ENCODE data around the gene CACNB4.
"Not testable (repeated sequence)": the region's sequence is repeated elsewhere in the genome, so short reads cannot be mapped to it uniquely, and the experiment has no call there.

Gene CACNB4

DNA sequence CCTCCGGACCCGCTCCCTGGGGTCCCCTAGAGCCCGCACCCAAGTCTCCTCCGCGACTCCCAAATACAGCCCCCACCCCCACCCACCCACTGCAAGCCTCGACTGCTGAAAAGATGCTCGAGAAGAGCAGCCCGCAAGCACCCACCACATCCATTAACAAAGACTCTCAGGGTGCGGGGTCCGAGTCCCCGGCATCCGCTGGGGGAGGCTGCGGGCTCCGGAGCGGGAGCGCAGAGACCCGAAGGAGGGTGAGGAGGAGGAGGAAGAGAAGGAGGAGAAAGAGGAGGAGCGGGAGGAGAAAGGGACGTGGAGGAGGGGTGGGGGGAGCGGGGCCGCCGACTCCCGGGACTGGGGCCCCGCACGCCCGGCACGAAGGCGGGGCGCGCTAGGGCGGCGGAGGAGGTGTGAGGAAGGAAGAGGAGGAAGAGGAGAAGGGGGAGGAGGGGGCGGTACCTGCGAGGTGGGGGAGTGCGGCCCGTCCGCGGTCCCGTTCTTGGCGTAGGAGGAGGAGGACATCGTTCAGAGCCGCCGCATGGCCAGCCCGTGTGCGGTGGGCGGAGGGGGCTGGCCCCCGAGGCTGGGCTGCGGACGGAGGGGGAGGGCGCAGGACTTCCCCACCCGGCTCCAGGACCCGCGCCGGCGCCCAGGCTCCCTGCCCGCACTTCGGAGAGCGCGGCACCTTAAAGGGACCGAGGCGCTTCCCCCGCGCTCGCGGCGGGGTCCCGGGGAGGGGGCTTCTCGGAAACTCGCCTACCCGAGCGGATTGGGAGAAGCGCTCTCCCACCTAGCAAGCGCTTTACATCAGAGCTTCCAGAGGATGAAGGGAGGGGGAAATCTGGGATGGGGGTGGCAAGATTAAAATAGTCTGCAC is at the start of gene CACNB4:
TSS of gene CACNB4 (minus strand) at position 549 of the 871 bp plus-strand sequence.
- H3K27me3 Mint-ChIP-seq: peaks cover 34% of the 10 kb centered on the region
- peaks cover 41% of the 10 kb centered on the region for H3K4me1 Mint-ChIP-seq (ENCODE audit: low read depth)
- peaks cover 13% of the 10 kb centered on the region for H3K36me3 Mint-ChIP-seq (ENCODE audit: low read depth)
- H3K27ac Mint-ChIP-seq: peak within 1 kb of the TSS; percentile 9
- peak within 1 kb of the TSS; percentile 93 for H3K4me3 Mint-ChIP-seq
- no peaks in the 10 kb centered on the region for H3K9me3 Mint-ChIP-seq
- intact Hi-C loops (cut with micrococcal nuclease): loop anchor here (5.0 kb wide), 1 partner anchor 51 kb away; no protein-coding TSS in a partner anchor

DNA sequence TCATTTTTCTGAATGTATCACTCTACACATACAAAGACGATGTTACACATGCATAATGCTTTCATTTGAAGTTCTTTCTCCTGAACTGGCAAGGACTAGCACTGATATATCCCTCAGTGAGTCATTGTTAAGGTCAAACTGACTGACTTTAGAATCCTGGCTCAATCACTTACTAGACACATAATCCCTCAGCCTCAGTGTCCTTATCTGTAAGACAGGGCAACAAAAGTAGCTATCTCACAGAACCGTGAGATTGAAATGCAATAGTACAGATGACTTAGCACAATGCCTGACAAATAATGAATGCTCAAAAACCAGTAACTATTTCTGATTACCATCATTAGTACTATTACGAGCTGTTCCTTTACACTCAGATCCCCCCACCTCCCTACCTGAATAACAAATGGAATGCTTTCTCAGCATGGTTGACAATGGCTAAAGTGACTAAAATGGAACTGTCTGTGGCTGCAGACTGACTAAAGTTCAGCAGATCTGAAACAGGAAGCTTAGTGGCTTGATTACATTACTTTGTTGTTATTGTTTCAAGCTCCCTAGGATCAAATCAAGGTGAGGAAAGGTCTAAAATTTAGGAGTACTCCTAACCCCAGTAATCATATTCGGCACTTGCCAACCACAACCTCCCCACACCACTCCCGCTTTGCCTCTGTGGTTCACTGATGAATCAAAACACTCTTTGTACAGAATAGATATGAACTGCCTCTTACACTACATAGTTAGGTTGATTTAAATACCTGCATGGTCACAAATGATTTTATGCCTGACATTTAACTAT is 35.8 kb upstream of the CACNB4 start:
- Mint-ChIP-seq H3K36me3 (ENCODE audit: low read depth) (peaks cover 42% of the 10 kb centered on the region), H3K27me3 (no peaks in the 10 kb centered on the region), H3K27ac (no peak overlapping the region), H3K4me3 (no peak overlapping the region), H3K9me3 (no peaks in the 10 kb centered on the region), H3K4me1 (ENCODE audit: low read depth) (peaks cover 5% of the 10 kb centered on the region)
- intact Hi-C loops (cut with micrococcal nuclease): no loop called here

DNA sequence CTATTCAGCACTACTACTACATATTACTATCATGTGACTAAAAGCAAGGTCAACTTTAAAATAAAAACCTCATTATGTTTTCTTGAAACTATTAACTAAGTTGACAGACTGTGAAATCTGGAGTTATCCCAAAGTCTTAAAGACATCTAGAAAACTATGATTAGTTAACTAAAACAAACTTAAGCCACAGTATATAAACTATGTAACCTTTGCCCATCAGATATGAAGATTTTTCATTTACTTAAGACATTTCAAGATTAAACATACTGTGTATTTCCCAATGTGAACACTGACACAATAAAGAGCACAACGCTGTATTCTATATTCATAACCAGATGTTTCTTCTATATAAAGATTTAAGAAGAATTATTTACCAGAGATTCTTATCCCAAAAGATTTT is 33.5 kb upstream of the CACNB4 start:
- Mint-ChIP-seq H3K4me3 (no peak overlapping the region), H3K27ac (no peak overlapping the region), H3K27me3 (no peaks in the 10 kb centered on the region), H3K36me3 (ENCODE audit: low read depth) (peaks cover 48% of the 10 kb centered on the region), H3K9me3 (no peaks in the 10 kb centered on the region), H3K4me1 (ENCODE audit: low read depth) (peaks cover 5% of the 10 kb centered on the region)
- intact Hi-C loops (cut with micrococcal nuclease): no loop called here

DNA sequence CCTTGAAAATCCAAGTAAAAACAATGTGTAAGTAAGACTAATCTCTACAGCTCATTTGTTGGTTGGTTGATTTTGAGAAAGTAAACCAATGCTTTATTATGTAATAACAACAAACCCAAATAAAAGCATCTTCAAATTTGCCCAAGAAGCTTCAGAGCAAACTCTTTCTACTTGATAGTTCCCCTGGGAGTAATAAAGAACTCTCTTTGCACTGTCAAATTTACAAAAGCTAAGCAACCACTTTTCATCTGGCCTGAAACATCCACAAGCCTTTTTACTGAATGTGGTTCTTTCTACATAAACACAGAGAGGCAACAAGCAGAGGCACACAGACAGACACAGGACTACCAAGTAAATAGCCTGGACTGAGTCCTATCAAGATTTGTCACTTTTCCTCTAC is 28.8 kb upstream of the CACNB4 start:
- Mint-ChIP-seq H3K4me3 (no peak overlapping the region), H3K9me3 (no peaks in the 10 kb centered on the region), H3K36me3 (ENCODE audit: low read depth) (peaks cover 76% of the 10 kb centered on the region), H3K27ac (no peak overlapping the region), H3K27me3 (no peaks in the 10 kb centered on the region), H3K4me1 (ENCODE audit: low read depth) (no peaks in the 10 kb centered on the region)
- intact Hi-C loops (cut with micrococcal nuclease): no loop called here

DNA sequence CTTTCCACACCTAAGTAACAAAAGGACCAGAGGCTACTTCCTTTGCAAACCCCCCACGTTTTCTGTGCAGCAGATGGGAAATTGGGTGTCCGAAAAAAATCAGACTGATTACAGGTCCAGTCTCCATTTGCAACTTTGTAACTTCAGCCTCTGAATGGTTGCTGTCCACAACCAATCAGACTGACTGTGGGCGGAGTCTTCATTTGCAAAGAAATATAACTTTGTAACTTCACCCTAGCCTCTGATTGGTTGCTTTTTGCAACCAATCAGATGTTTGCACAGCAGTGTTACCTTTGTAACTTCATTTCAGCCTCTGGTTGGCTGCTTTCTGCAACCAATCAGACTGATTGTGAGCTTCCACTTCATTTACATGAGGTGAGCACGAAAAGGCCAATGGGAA is 27.8 kb upstream of the CACNB4 start:
- Mint-ChIP-seq H3K36me3 (ENCODE audit: low read depth) (peaks cover 78% of the 10 kb centered on the region), H3K4me1 (ENCODE audit: low read depth) (no peaks in the 10 kb centered on the region), H3K27ac (no peak overlapping the region), H3K27me3 (no peaks in the 10 kb centered on the region), H3K4me3 (no peak overlapping the region), H3K9me3 (no peaks in the 10 kb centered on the region)
- intact Hi-C loops (cut with micrococcal nuclease): no loop called here

DNA sequence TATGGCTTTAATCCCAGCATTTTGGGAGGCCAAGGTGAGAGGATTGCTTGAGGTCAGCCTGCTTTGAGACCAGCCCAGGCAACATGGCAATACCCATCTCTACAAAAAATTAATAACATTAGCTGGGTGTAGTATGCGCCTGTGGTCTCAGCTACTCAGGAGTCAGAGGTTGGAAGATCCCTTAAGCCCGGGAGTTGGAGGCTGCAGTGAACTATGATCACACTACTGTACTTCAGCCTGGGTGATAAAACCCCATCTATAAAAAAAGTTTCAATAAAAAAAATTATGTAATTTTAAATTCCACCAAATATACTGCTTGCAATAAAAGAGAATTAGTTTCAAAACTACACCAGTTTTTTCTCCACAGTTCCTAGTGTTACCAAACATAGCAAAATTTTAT is 23.3 kb upstream of the CACNB4 start:
- no peak overlapping the region for H3K4me3 Mint-ChIP-seq
- H3K27ac Mint-ChIP-seq: no peak overlapping the region
- peaks cover 65% of the 10 kb centered on the region for H3K36me3 Mint-ChIP-seq (ENCODE audit: low read depth)
- H3K9me3 Mint-ChIP-seq: no peaks in the 10 kb centered on the region
- no peaks in the 10 kb centered on the region for H3K4me1 Mint-ChIP-seq (ENCODE audit: low read depth)
- intact Hi-C loops (cut with micrococcal nuclease): no loop called here
- H3K27me3 Mint-ChIP-seq: no peaks in the 10 kb centered on the region

DNA sequence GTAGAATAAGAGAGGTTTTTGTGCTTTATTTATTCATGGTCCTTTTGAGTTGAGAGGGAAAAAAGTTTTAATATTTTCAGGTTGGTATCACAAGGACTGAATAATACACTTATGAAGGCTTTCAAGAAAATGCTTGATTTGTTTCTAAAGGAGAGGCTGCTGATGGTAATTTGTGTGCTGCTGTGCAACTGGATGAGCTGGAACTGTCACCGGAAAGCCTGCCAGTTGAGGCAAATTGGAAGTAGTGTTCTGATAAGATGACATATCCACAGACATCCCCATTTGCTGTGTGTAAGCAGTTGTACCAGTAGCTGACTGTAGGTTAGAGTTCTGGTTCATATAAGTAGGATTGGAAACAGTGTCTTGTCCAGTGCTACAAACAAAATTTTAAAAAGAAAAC is 21.6 kb upstream of the CACNB4 start:
- intact Hi-C loops (cut with micrococcal nuclease): no loop called here

DNA sequence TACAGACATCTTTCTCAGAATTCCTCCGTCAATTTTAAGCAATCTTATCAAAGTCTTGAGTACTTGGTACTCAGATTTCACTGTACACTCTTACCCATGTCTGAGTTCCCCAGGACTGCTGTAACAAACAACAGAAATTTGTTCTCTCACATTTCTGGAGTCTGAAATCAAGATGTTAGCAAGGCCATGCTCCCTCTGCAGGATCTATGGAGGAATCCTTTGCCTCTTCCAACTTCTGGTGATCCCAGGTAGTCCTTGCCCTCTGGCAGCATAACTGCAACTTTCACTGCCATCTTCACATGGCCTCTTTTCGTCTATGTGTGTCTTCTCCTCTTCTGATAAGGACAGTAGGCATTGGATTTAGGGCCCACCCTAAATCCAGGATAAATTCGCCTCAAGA is 17.1 kb upstream of the CACNB4 start:
- H3K9me3 Mint-ChIP-seq: no peaks in the 10 kb centered on the region
- peaks cover 5% of the 10 kb centered on the region for H3K4me1 Mint-ChIP-seq (ENCODE audit: low read depth)
- no peak overlapping the region for H3K27ac Mint-ChIP-seq
- peaks cover 37% of the 10 kb centered on the region for H3K36me3 Mint-ChIP-seq (ENCODE audit: low read depth)
- H3K27me3 Mint-ChIP-seq: no peaks in the 10 kb centered on the region
- H3K4me3 Mint-ChIP-seq: no peak overlapping the region
- intact Hi-C loops (cut with micrococcal nuclease): loop anchor here (5.0 kb wide), 1 partner anchor 79 kb away; no protein-coding TSS in a partner anchor

More for the DNA sequence above, 21.6 kb upstream of the CACNB4 start:
- Mint-ChIP-seq H3K9me3 (no peaks in the 10 kb centered on the region), H3K27ac (no peak overlapping the region), H3K4me1 (ENCODE audit: low read depth) (no peaks in the 10 kb centered on the region), H3K27me3 (no peaks in the 10 kb centered on the region), H3K4me3 (no peak overlapping the region), H3K36me3 (ENCODE audit: low read depth) (peaks cover 67% of the 10 kb centered on the region)

DNA sequence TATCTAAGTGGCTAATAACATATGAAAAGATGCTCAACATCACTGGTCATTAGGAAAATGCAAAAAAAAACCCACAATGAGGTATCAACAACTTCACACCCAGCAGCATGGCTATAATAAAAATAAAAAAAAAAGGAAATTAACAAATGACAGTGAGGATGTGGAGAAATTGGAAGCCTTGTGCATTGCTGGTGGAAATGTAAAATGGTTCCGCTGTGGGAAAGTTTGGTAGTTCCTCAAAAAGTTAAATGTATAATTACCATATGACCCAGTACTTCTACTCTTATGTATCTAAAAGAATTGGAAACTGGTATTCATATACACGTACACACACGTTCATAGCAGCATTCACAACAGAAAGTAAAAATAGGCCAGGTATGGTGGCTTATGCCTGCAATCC is 15.5 kb upstream of the CACNB4 start:
- Mint-ChIP-seq H3K27ac (no peak overlapping the region), H3K4me1 (ENCODE audit: low read depth) (peaks cover 5% of the 10 kb centered on the region)
- intact Hi-C loops (cut with micrococcal nuclease): no loop called here

DNA sequence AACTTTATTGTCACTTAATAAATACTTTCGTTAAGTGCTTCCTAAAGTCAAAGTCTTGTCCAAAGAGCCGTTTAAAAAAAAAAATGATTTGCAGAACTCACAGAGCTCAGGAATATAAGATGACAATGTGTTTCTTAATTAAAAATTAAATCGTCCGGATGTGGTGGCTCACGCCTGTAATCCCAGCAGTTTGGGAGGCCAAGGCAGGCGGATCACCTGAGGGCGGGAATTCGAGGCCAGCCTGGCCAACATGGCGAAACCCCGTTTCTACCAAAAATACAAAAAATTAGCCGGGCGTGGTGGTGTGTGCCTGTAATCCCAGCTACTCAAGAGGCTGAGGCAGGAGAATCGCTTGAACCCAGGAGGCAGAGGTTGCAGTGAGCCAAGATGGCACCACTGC is 8.3 kb upstream of the CACNB4 start:
- H3K27ac Mint-ChIP-seq; H3K4me3 Mint-ChIP-seq; H3K9me3 Mint-ChIP-seq; H3K36me3 Mint-ChIP-seq (ENCODE audit: low read depth); intact Hi-C loops (cut with micrococcal nuclease); H3K27me3 Mint-ChIP-seq; H3K4me1 Mint-ChIP-seq (ENCODE audit: low read depth): not testable (repeated sequence)

More for the DNA sequence above, 15.5 kb upstream of the CACNB4 start:
- Mint-ChIP-seq H3K4me3 (no peak overlapping the region), H3K27me3 (no peaks in the 10 kb centered on the region), H3K36me3 (ENCODE audit: low read depth) (peaks cover 21% of the 10 kb centered on the region), H3K9me3 (no peaks in the 10 kb centered on the region)

DNA sequence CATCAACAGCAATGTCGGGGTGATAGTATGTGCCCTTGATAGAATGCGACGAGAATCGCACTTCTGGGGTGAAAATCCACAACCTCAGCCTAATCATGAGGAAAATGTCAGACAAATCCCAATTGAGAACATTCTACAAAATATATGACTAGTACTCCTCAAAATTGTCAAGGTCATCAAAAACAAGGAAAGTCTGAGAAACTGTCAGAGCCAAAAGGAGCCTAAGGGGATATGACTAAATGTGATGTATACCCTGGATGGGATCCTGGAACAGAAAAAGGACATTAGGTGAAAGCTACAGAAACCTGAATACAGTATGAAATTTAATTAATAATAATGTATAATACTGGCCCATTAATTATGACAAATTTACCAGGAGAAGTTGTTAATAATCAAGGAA is 7.6 kb upstream of the CACNB4 start:
- Mint-ChIP-seq H3K27ac (no peak overlapping the region), H3K9me3 (no peaks in the 10 kb centered on the region), H3K27me3 (peaks cover 7% of the 10 kb centered on the region), H3K4me3 (no peak overlapping the region), H3K4me1 (ENCODE audit: low read depth) (no peaks in the 10 kb centered on the region), H3K36me3 (ENCODE audit: low read depth) (no peaks in the 10 kb centered on the region)
- intact Hi-C loops (cut with micrococcal nuclease): no loop called here

DNA sequence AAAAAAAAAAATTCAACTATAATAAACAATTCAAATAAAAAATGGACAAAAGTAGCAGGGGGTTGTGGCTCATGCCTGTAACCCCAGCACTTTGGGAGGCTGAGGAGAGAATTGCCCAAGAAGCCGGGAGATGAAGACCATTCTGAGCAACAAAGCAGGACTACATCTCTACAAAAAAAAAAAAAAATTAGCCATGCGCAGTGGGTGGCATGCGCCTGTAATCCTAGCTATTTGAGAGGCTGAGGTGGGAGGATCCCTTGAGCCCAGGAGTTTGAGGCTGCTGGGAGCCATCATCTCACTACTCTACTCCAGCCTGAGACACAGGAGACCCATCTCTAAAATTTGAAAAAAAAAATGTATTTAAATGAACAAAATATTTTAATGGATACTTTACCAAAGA is 4.4 kb upstream of the CACNB4 start:
- peaks cover 12% of the 10 kb centered on the region for H3K36me3 Mint-ChIP-seq (ENCODE audit: low read depth)
- intact Hi-C loops (cut with micrococcal nuclease): no loop called here
- no peak overlapping the region for H3K4me3 Mint-ChIP-seq
- no peak overlapping the region for H3K27ac Mint-ChIP-seq
- H3K27me3 Mint-ChIP-seq: peaks cover 32% of the 10 kb centered on the region
- H3K9me3 Mint-ChIP-seq: no peaks in the 10 kb centered on the region
- H3K4me1 Mint-ChIP-seq (ENCODE audit: low read depth): peaks cover 14% of the 10 kb centered on the region

DNA sequence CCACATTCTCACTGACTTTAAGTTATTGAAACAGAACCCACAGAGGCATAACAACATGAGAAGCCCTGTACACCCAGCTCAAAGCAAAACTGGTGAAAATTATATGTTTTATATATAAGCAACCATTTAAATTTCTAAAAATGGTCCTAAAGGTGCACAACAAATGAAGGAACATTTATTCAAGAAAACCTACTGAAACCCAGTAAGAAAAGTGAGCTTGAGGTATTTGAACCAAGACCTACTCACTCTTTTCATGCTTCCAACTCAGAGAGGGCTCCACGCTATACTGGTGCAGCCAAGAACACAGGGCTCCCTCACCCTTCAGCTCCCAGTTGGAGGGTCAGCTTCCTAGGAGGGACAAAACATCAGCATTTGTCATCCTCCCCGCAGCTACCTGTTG is 2.1 kb upstream of the CACNB4 start:
- Mint-ChIP-seq H3K27me3 (peaks cover 38% of the 10 kb centered on the region), H3K4me3 (no peak overlapping the region), H3K36me3 (ENCODE audit: low read depth) (peaks cover 13% of the 10 kb centered on the region), H3K9me3 (no peaks in the 10 kb centered on the region), H3K4me1 (ENCODE audit: low read depth) (peaks cover 26% of the 10 kb centered on the region), H3K27ac (no peak overlapping the region)
- intact Hi-C loops (cut with micrococcal nuclease): no loop called here

DNA sequence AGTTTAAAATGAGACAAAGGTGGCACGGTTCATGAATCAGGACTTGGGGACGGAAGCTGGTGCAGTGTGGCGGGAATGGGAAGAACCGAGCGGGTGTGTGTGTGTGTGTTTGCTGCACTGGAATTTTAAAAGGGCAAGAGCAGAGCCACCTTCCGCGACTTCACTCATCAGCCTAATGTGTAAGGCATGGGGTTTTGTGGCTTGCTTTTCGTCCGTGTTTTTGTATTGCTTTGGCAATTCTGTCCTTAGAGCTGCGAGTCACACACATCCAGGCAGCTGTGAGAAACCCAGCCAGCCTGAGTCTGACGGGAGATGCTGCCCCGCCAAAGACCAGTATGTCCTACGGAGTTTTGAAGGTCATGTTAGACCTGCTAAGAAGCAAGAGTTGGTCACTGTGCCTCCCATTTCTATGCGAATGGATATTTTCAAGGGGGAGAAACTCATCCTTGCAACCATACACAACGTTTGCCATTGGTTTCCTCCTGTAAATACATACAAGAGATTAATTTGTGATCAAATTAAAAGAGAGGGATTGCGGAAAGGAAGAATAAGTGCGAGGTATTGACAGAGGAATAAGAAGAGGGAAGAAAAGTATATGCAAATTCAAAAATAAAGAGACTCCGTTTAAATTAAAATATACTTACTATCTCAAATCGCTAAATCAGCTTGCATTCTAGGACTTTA is 665 bp upstream of the CACNB4 start:
- peaks cover 33% of the 10 kb centered on the region for H3K4me1 Mint-ChIP-seq (ENCODE audit: low read depth)
- H3K36me3 Mint-ChIP-seq (ENCODE audit: low read depth): peaks cover 13% of the 10 kb centered on the region
- intact Hi-C loops (cut with micrococcal nuclease): loop anchor here (5.0 kb wide), 1 partner anchor 52 kb away; no protein-coding TSS in a partner anchor
- peak overlapping the region; percentile 9 for H3K27ac Mint-ChIP-seq
- peaks cover 34% of the 10 kb centered on the region for H3K27me3 Mint-ChIP-seq
- peak overlapping the region; percentile 93 for H3K4me3 Mint-ChIP-seq
- H3K9me3 Mint-ChIP-seq: no peaks in the 10 kb centered on the region

Measured in dendritic cell treated with granulocyte-macrophage colony-stimulating factor and Interleukin-4, amounts not matched to agents 40 ng/mL and 50 ng/mL, for 4 days (primary cell).